Left lung (tissue), 10 donors: ENCODE results near the gene CHSY1. TPM values are rescaled to one million over a fixed set of nuclear protein-coding genes. Genes with fewer than 3 reads are reported as not detected.

Experiments used
- ATAC-seq: fragments of 200-7000 bp; cut with Tn5 transposase; one replicate; pipeline ENCODE4 v1.9.1; 2020; ENCODE audit warnings: moderate library complexity
- DNase-seq, 4 donors: peaks; one replicate each; pipeline ENCODE4 v3.0.0-alpha.2; 2013 to 2020
- H3K27ac ChIP-seq, 2 donors: fragments of 200-600 bp; sonication (generic) in 1 of 2; one replicate each; pipeline versions ENCODE4 v1.5.0 to v1.8.0; 2020 to 2021
- H3K27me3 ChIP-seq, 2 donors: fragments of 200-600 bp; sonication (generic) in 1 of 2; one replicate each; pipeline versions ENCODE4 v1.5.0 to v1.8.0; 2020 to 2021
- H3K36me3 ChIP-seq, 2 donors: fragments of 200-600 bp; sonication (generic) in 1 of 2; one replicate each; pipeline versions ENCODE4 v1.5.0 to v1.8.0; 2020 to 2021
- H3K4me1 ChIP-seq, 2 donors: fragments of 200-600 bp; one replicate each; pipeline ENCODE4 v1.8.0; 2021
- H3K4me3 ChIP-seq, 2 donors: fragments of 200-600 bp; sonication (generic) in 1 of 2; one replicate each; pipeline versions ENCODE4 v1.5.0 to v1.8.0; 2020 to 2021; ENCODE audit warnings: mild to moderate bottlenecking in 1 of 2
- H3K9me3 ChIP-seq, 2 donors: fragments of 200-600 bp; sonication (generic) in 1 of 2; one replicate each; pipeline versions ENCODE4 v1.5.0 to v1.8.0; 2020 to 2021
- CTCF ChIP-seq, 2 donors: fragments of 200-600 bp; sonication (generic) in 1 of 2; IDR thresholded peaks; one replicate each; pipeline versions ENCODE4 v1.5.0 to v1.8.0; 2021; ENCODE audit warnings: antibody characterized with exemption in 2 of 2
- intact Hi-C, 2 donors: fragments of 100-400 bp; cut with DNase I; formaldehyde crosslinking; loops; one replicate each; pipeline versions ENCODE4 v1.11.2 to v1.14.2; 2022
- polyA plus RNA-seq, 6 donors: library from polyadenylated mRNA; unstranded; fragments of 120-200 nt; gene quantifications; one replicate each; pipeline ENCODE4 v1.2.1, GENCODE V29; 2013; ENCODE audit not compliant: insufficient read length in 6 of 6
- total RNA-seq, 2 donors: library from RNA; stranded (reverse); fragmentation: NEBNext Ultra II Directional; extraction: Animal tissue kit (Norgen Biotek cat#: 25700); gene quantifications; one replicate each; pipeline ENCODE4 v1.2.1, GENCODE V29; 2021
- donor health status: DM: no; HTN: yes; CAD: no.
- donor health status: DM: no; HTN: no; CAD: no.

Gene CHSY1
- total and polyA plus RNA-seq, 8 donors: 33.3 to 61.5 (median 51.5) TPM

- no peak overlapping the region for H3K4me3 ChIP-seq
- ATAC-seq: no peak
- H3K9me3 ChIP-seq: no peaks in the 10 kb centered on the region
- H3K27ac ChIP-seq: peak overlapping the region in 1 of 2 donors; percentile 85
- intact Hi-C loops: loop anchor here in 1 of 2 donors (10.0 kb wide), 1 partner anchor 49 kb away; no protein-coding TSS in a partner anchor
- no peaks in the 10 kb centered on the region for H3K36me3 ChIP-seq
- H3K27me3 ChIP-seq: no peaks in the 10 kb centered on the region
- DNase-seq: no peak
- TF ChIP-seq CTCF (IDR thresholded peaks at IDR 0.05): no peak
- H3K4me1 ChIP-seq: peaks cover 62 to 100% of the 10 kb centered on the region in 2 donors
Measured at GRCh38 chr15:101244036-101244781, 7.6 kb downstream of the CHSY1 start.

DNA sequence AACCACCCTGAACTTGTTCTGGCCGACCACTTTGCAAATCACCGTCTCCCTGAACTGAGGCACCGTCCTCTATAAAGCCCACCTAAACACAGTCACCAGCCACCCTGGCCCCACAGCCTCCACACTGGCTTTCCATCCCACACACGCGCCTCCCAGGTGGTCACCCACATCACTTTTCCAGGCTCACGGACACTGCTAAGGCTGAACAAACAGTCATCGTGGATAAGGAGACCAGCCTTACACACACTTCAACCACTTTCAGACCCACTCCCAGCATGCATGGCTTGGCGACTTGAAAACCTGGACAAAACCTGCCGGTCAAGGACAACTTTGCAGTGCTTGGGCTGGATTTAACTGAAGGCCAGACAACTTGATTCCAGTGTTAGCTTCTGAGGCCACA, 8.4 kb downstream of the CHSY1 start:
- peak; percentile 52 for ATAC-seq
- no peak overlapping the region for H3K4me3 ChIP-seq
- no peaks in the 10 kb centered on the region for H3K9me3 ChIP-seq
- H3K36me3 ChIP-seq: no peaks in the 10 kb centered on the region
- no peak for TF ChIP-seq CTCF (IDR thresholded peaks at IDR 0.05)
- no peaks in the 10 kb centered on the region for H3K27me3 ChIP-seq
- intact Hi-C loops: loop anchor here in 1 of 2 donors (10.0 kb wide), 1 partner anchor 49 kb away; no protein-coding TSS in a partner anchor
- peak overlapping the region; percentile 50 to 85 for H3K27ac ChIP-seq
- DNase-seq: no peak
- H3K4me1 ChIP-seq: peaks cover 70 to 100% of the 10 kb centered on the region in 2 donors

DNA sequence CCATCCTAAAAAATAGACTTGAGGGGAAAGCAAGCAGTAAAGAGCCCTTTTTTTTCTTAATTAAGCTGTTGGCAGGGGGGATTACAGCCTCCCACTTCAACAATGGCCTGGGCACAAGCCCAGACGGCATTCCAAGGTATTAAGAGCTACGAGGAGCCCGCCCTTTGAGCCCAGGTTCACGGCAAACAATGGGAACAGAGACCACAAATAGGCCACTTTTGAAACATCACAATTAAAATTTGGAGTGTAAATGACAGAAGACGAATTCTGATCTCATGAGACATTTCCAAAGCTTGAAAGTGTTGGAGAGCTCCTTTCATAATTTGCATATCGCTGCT, 8.9 kb downstream of the CHSY1 start:
- TF ChIP-seq CTCF (IDR thresholded peaks at IDR 0.05): no peak
- H3K4me3 ChIP-seq: no peak overlapping the region
- ATAC-seq (peak; percentile 29), DNase-seq (no peak)
- H3K9me3 ChIP-seq: no peaks in the 10 kb centered on the region
- H3K27ac ChIP-seq: peak overlapping the region; percentile 50 to 85
- intact Hi-C loops: loop anchor here in 1 of 2 donors (10.0 kb wide), 1 partner anchor 48 kb away; no protein-coding TSS in a partner anchor
- no peaks in the 10 kb centered on the region for H3K27me3 ChIP-seq
- peaks cover 72 to 100% of the 10 kb centered on the region in 2 donors for H3K4me1 ChIP-seq
- no peaks in the 10 kb centered on the region for H3K36me3 ChIP-seq

DNA sequence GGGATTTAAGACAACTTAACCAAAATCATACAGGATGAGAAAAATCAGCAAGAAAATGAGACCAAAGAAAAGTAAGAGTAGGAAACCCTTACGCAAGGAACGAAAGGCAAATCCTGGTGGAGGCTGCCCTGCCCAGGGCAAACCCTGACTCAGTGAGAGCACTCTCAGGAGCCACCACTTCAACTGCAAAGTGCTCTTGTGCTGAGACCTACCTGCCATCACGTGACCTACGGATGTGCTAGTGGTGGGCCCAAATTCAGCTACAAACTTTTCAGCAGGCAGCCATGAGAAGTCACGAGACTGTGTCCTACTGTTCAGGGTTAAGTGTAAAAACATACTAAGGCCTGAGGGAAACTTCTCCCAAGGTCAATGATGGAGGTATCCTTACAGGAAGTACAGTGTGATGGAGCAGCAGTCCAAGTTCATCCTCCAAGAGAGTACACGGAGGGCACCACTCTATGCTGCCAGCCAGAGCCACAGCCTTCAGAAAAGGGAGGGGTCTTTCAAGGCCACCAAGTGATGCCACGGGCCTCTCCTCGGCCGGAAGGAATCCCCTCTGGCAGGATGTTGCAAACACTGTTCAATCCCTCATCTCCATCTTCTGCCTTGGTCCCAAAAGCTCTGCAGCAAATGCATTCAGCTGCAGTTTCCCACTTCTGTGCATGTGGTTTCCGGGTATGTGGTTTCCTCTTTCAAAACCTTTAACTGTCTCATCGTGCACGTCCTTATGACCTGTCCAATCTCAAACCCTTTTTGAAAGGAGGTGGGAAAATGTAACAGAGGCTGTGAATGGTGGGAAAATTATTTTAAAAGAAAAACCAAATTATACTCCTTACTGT, 9.5 kb downstream of the CHSY1 start:
- TF ChIP-seq CTCF (IDR thresholded peaks at IDR 0.05): no peak
- peak overlapping the region; percentile 50 to 85 for H3K27ac ChIP-seq
- H3K27me3 ChIP-seq: no peaks in the 10 kb centered on the region
- intact Hi-C loops: loop anchor here in 1 of 2 donors (10.0 kb wide), 1 partner anchor 48 kb away; no protein-coding TSS in a partner anchor
- peak in 1 of 4 donors; percentile 67 for DNase-seq
- H3K36me3 ChIP-seq: no peaks in the 10 kb centered on the region
- ATAC-seq: peak; percentile 71
- peak overlapping the region in 1 of 2 donors; percentile 19 for H3K4me3 ChIP-seq
- no peaks in the 10 kb centered on the region for H3K9me3 ChIP-seq
- peaks cover 75 to 100% of the 10 kb centered on the region in 2 donors for H3K4me1 ChIP-seq

DNA sequence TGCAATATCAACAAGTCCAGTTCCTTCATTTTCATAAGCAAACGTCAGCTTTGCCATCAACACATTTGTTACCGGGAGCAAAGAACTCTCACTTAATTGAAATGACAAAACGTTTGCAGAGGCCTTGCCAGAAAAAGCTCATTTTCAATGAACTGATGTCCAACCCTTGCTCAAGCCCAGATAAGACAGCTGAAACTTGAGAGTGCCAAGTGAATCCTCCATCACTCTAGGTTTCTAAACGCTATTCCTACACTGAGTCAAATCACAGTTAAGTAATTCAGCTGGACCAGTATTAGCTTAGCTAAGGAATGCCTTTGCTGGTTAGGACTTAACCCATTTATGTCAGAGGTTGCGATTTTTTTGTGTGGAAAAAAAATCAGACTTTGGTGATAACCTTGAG, 11.5 kb downstream of the CHSY1 start:
- Histone ChIP-seq H3K27ac (peak overlapping the region in 1 of 2 donors; percentile 85), H3K4me1 (peaks cover 61 to 98% of the 10 kb centered on the region in 2 donors), H3K36me3 (no peaks in the 10 kb centered on the region), H3K27me3 (no peaks in the 10 kb centered on the region), H3K9me3 (no peaks in the 10 kb centered on the region), H3K4me3 (no peak overlapping the region)
- DNase-seq: peak in 2 of 4 donors; percentile 81 to 91
- no peak for TF ChIP-seq CTCF (IDR thresholded peaks at IDR 0.05)
- intact Hi-C loops: loop anchor here in 1 of 2 donors (10.0 kb wide), 1 partner anchor 46 kb away; no protein-coding TSS in a partner anchor
- ATAC-seq: peak; percentile 30
